GM19467 (cell line): ENCODE results near the gene USP10.

Experiments
- ATAC-seq: cut with Tn5 transposase; IDR thresholded peaks from one replicate; pipeline ENCODE4 v1.9.1; 2021; ENCODE audit warnings: mild to moderate bottlenecking, moderate library complexity; ENCODE audit not compliant: unreplicated experiment

Gene USP10

GRCh38 chr16:84699712-84700445 is at the start of gene USP10:
Gene USP10, plus strand, starts transcription at chr16:84700000. Its CDS starts 91 bp downstream, at chr16:84700091.
- ATAC-seq, result peak; percentile 77

GRCh38 chr16:84650062-84650991 is 49.5 kb upstream of the USP10 start:
- ATAC-seq, result no peak

- ATAC-seq, result no peak
These were observed 47.2 kb upstream of the USP10 start for GRCh38 chr16:84652566-84652965.

GRCh38 chr16:84654238-84654637 is 45.6 kb upstream of the USP10 start:
- no peak for ATAC-seq

- no peak for ATAC-seq
These were observed 44.8 kb upstream of the USP10 start for GRCh38 chr16:84654998-84655397.

- ATAC-seq, result no peak
These were observed 43.2 kb upstream of the USP10 start for GRCh38 chr16:84656649-84657048.

GRCh38 chr16:84657229-84657837 is 42.5 kb upstream of the USP10 start:
- ATAC-seq, result no peak

GRCh38 chr16:84658690-84659089 is 41.1 kb upstream of the USP10 start:
- ATAC-seq, result no peak

GRCh38 chr16:84659656-84660300 is 40.0 kb upstream of the USP10 start:
- ATAC-seq, result no peak

- ATAC-seq, result no peak
These were observed 38.8 kb upstream of the USP10 start for GRCh38 chr16:84660973-84661372.

GRCh38 chr16:84661418-84662060 is 38.3 kb upstream of the USP10 start:
- no peak for ATAC-seq

- ATAC-seq, result no peak
These were observed 37.3 kb upstream of the USP10 start for GRCh38 chr16:84662471-84662870.

- ATAC-seq, result no peak
These were observed 36.2 kb upstream of the USP10 start for GRCh38 chr16:84663433-84664101.

GRCh38 chr16:84665359-84665758 is 34.4 kb upstream of the USP10 start:
- no peak for ATAC-seq

- no peak for ATAC-seq
These were observed 34.0 kb upstream of the USP10 start for GRCh38 chr16:84665843-84666242.

GRCh38 chr16:84667600-84668309 is 32.0 kb upstream of the USP10 start:
- ATAC-seq, result no peak

GRCh38 chr16:84670063-84670462 is 29.7 kb upstream of the USP10 start:
- no peak for ATAC-seq

- ATAC-seq, result peak; percentile 63
These were observed 27.3 kb upstream of the USP10 start for GRCh38 chr16:84672276-84673202.
